Measurements from ENCODE around the gene MAGI3. TPM values are rescaled to one million over a fixed set of nuclear protein-coding genes. Genes with fewer than 3 reads are reported as not detected.

Gene MAGI3
- total and polyA plus RNA-seq, 7 donors, result 0.76 to 7.1 (median 2.9) TPM

- Histone ChIP-seq H3K4me1 (peaks cover 5% of the 10 kb centered on the region), H3K27me3 (ENCODE audit: insufficient read depth in 3 of 3, low read length in 2 of 3) (no peaks in the 10 kb centered on the region), H3K27ac (no peak overlapping the region), H3K9me3 (no peaks in the 10 kb centered on the region), H3K4me3 (no peak overlapping the region), H3K36me3 (ENCODE audit: insufficient read depth in 1 of 2, low read depth in 1 of 2) (no peaks in the 10 kb centered on the region)
- TF ChIP-seq CTCF (IDR thresholded peaks at IDR 0.05), result no peak
- DNase-seq (no peak), ATAC-seq (no peak)
- 90 to 95% (median 91%) methylated on average over 1 of the region's 1 CpG for WGBS, 3 donors
- intact Hi-C loops (cut with DNase I), result loop anchor here in 1 of 2 donors (10.0 kb wide), 1 partner anchor 280 kb away; no protein-coding TSS in a partner anchor
These were observed 4.5 kb downstream of the MAGI3 start for GRCh38 chr1:113394863-113395259.

GRCh38 chr1:113396102-113396501 is 5.8 kb downstream of the MAGI3 start:
- H3K36me3 ChIP-seq (ENCODE audit: insufficient read depth in 1 of 2, low read depth in 1 of 2), result no peaks in the 10 kb centered on the region
- H3K9me3 ChIP-seq, result no peaks in the 10 kb centered on the region
- ATAC-seq (no peak), DNase-seq (no peak)
- no peak overlapping the region for H3K4me3 ChIP-seq
- intact Hi-C loops (cut with DNase I), result loop anchor here in 1 of 2 donors (10.0 kb wide), 1 partner anchor 279 kb away; no protein-coding TSS in a partner anchor
- no peaks in the 10 kb centered on the region for H3K27me3 ChIP-seq (ENCODE audit: insufficient read depth in 3 of 3, low read length in 2 of 3)
- no peak overlapping the region for H3K27ac ChIP-seq
- H3K4me1 ChIP-seq, result peaks cover 5% of the 10 kb centered on the region
- 91 to 93% (median 92%) methylated on average over 2 of the region's 2 CpGs for WGBS, 3 donors
- TF ChIP-seq CTCF (IDR thresholded peaks at IDR 0.05), result no peak

GRCh38 chr1:113396585-113396984 is 6.3 kb downstream of the MAGI3 start:
- ATAC-seq (no peak), DNase-seq (no peak)
- Histone ChIP-seq H3K27me3 (ENCODE audit: insufficient read depth in 3 of 3, low read length in 2 of 3) (no peaks in the 10 kb centered on the region), H3K4me3 (no peak overlapping the region), H3K9me3 (no peaks in the 10 kb centered on the region), H3K27ac (no peak overlapping the region), H3K36me3 (ENCODE audit: insufficient read depth in 1 of 2, low read depth in 1 of 2) (no peaks in the 10 kb centered on the region), H3K4me1 (peaks cover 5% of the 10 kb centered on the region)
- no peak for TF ChIP-seq CTCF (IDR thresholded peaks at IDR 0.05)
- intact Hi-C loops (cut with DNase I), result loop anchor here in 1 of 2 donors (10.0 kb wide), 1 partner anchor 278 kb away; no protein-coding TSS in a partner anchor
- WGBS, 3 donors, result 90 to 97% (median 96%) methylated on average over 3 of the region's 3 CpGs

GRCh38 chr1:113399062-113399583 is 8.8 kb downstream of the MAGI3 start:
- intact Hi-C loops (cut with DNase I), result loop anchor here in 1 of 2 donors (10.0 kb wide), 1 partner anchor 276 kb away; no protein-coding TSS in a partner anchor
- 72 to 79% (median 75%) methylated on average over 5 of the region's 5 CpGs for WGBS, 3 donors
- DNase-seq (no peak), ATAC-seq (no peak)
- Histone ChIP-seq H3K9me3 (no peaks in the 10 kb centered on the region), H3K36me3 (ENCODE audit: insufficient read depth in 1 of 2, low read depth in 1 of 2) (no peaks in the 10 kb centered on the region), H3K4me1 (no peaks in the 10 kb centered on the region), H3K27ac (no peak overlapping the region), H3K27me3 (ENCODE audit: insufficient read depth in 3 of 3, low read length in 2 of 3) (no peaks in the 10 kb centered on the region), H3K4me3 (no peak overlapping the region)
- no peak for TF ChIP-seq CTCF (IDR thresholded peaks at IDR 0.05)

GRCh38 chr1:113401067-113401466 is 10.8 kb downstream of the MAGI3 start:
- intact Hi-C loops (cut with DNase I), result no loop called here
- WGBS, 3 donors, result 34 to 42% (median 39%) methylated on average over 4 of the region's 4 CpGs
- ATAC-seq, result no peak

More at GRCh38 chr1:113401067-113401466, 10.8 kb downstream of the MAGI3 start:
- Histone ChIP-seq H3K4me1 (no peaks in the 10 kb centered on the region), H3K36me3 (ENCODE audit: insufficient read depth in 1 of 2, low read depth in 1 of 2) (no peaks in the 10 kb centered on the region), H3K27me3 (ENCODE audit: insufficient read depth in 3 of 3, low read length in 2 of 3) (no peaks in the 10 kb centered on the region), H3K4me3 (no peak overlapping the region), H3K27ac (no peak overlapping the region), H3K9me3 (no peaks in the 10 kb centered on the region)
- no peak for DNase-seq
- TF ChIP-seq CTCF (IDR thresholded peaks at IDR 0.05), result no peak
